Measurements from ENCODE around the gene TBC1D16.

GRCh38 chr17:79944251-79944812 is 91.3 kb downstream of the TBC1D16 start:
- TF ChIP-seq POLR2A (IDR thresholded peaks at IDR 0.05) (no peak), CTCF (IDR thresholded peaks at IDR 0.05) (no peak)
